IMR-90 (cell line): ENCODE results near the gene TNS2. TPM values are rescaled to one million over a fixed set of nuclear protein-coding genes. Genes with fewer than 3 reads are reported as not detected.

ENCODE experiments used
- ATAC-seq: fragments of 200-7000 bp; cut with Tn5 transposase; 2 replicates; pipeline ENCODE4 v1.9.1; 2020; ENCODE audit warnings: low read depth, mild to moderate bottlenecking, moderate library complexity
- BruUV-seq: library from RNA; stranded (reverse); fragments of 400-500 nt; replicated peaks from 2 replicates; lab custom pipeline; 2021; lab: Mats Ljungman, UMichigan
- CTCF ChIA-PET: fragments of 300-600 bp; formaldehyde crosslinking; extraction: SDS; loops from one replicate; lab custom pipeline; 2021; ENCODE audit warnings: antibody characterized with exemption; lab: Yijun Ruan, JAX
- POLR2A ChIA-PET: fragments of 300-600 bp; sonication (Branson Sonifier 250); formaldehyde crosslinking; loops from one replicate; lab custom pipeline; 2022; ENCODE audit warnings: antibody characterized with exemption; ENCODE audit not compliant: unreplicated experiment; lab: Charles Lee
- DNase-seq: peaks from one replicate; pipeline ENCODE4 v3.0.0; 2013
- H2AFZ ChIP-seq: replicated peaks from 2 replicates; pipeline ENCODE3; 2013; ENCODE audit warnings: low read length, mild to moderate bottlenecking; ENCODE audit not compliant: poor library complexity
- H2AK5ac ChIP-seq: 2 replicates; pipeline ENCODE4 v1.6.1; 2013; ENCODE audit warnings: low read depth, low read length, inconsistent platforms
- H2AK9ac ChIP-seq: replicated peaks from 2 replicates; pipeline ENCODE3; 2013; ENCODE audit warnings: mild to moderate bottlenecking, low read depth, low read length, moderate library complexity; ENCODE audit not compliant: poor library complexity
- H2BK120ac ChIP-seq: 2 replicates; pipeline ENCODE4 v1.6.1; 2013; ENCODE audit warnings: low read depth, low read length, inconsistent platforms
- H2BK15ac ChIP-seq: 3 replicates; pipeline ENCODE4 v1.6.1; 2013; ENCODE audit warnings: low read depth, low read length, inconsistent platforms
- H2BK20ac ChIP-seq: 2 replicates; pipeline ENCODE4 v1.6.1; 2013; ENCODE audit warnings: low read depth, mild to moderate bottlenecking, inconsistent platforms, low read length, moderate library complexity
- H2BK5ac ChIP-seq: 2 replicates; pipeline ENCODE4 v1.6.1; 2013; ENCODE audit warnings: mild to moderate bottlenecking, low read depth, low read length, inconsistent platforms; ENCODE audit not compliant: poor library complexity, severe bottlenecking
- H3K14ac ChIP-seq: replicated peaks from 2 replicates; pipeline ENCODE4 v1.6.1; 2013; ENCODE audit warnings: low read depth, low read length, inconsistent platforms
- H3K18ac ChIP-seq: 2 replicates; pipeline ENCODE4 v1.6.1; 2013; ENCODE audit warnings: low read depth, low read length, control low read depth
- H3K23ac ChIP-seq: 2 replicates; pipeline ENCODE4 v1.6.1; 2013; ENCODE audit warnings: low read depth, low read length, inconsistent platforms
- H3K27ac ChIP-seq: 2 replicates; pipeline ENCODE4 v1.5.1; 2013; ENCODE audit warnings: mild to moderate bottlenecking, control low read depth, low read length; ENCODE audit not compliant: insufficient read depth
- H3K27me3 ChIP-seq: 2 replicates; pipeline ENCODE4 v1.6.1; 2013; ENCODE audit warnings: low read length; ENCODE audit not compliant: control insufficient read depth, insufficient read depth
- H3K36me3 ChIP-seq: 2 replicates; pipeline ENCODE4 v1.6.1; 2013; ENCODE audit warnings: low read length, mixed read lengths; ENCODE audit not compliant: control insufficient read depth, insufficient read depth
- H3K4ac ChIP-seq: 2 replicates; pipeline ENCODE4 v1.6.1; 2013; ENCODE audit warnings: low read depth, low read length, inconsistent platforms
- H3K4me1 ChIP-seq: 2 replicates; pipeline ENCODE4 v1.6.1; 2013; ENCODE audit warnings: low read length, mixed read lengths; ENCODE audit not compliant: control insufficient read depth, insufficient read depth
- H3K4me2 ChIP-seq: 2 replicates; pipeline ENCODE4 v1.6.1; 2013; ENCODE audit warnings: low read depth, mild to moderate bottlenecking, control low read depth, low read length, moderate library complexity
- H3K4me3 ChIP-seq: 2 replicates; pipeline ENCODE4 v1.5.1; 2013; ENCODE audit warnings: low read depth, mild to moderate bottlenecking, control low read depth, low read length, moderate library complexity; ENCODE audit not compliant: insufficient read depth
- H3K56ac ChIP-seq: 2 replicates; pipeline ENCODE4 v1.6.1; 2013; ENCODE audit warnings: low read length, inconsistent platforms; ENCODE audit not compliant: insufficient read depth; ENCODE audit errors: extremely low read depth
- H3K79me1 ChIP-seq, 2 experiments: 2 replicates each; pipeline ENCODE4 v1.6.1; 2013; ENCODE audit warnings: low read length in 2 of 2, inconsistent platforms in 1 of 2, low read depth in 1 of 2
- H3K9ac ChIP-seq: 2 replicates; pipeline ENCODE4 v1.6.1; 2013; ENCODE audit warnings: low read depth, low read length, control low read depth
- H3K9me1 ChIP-seq: 2 replicates; pipeline ENCODE4 v1.6.1; 2013; ENCODE audit warnings: low read length, inconsistent platforms; ENCODE audit not compliant: insufficient read depth
- H3K9me3 ChIP-seq: 2 replicates; pipeline ENCODE4 v1.6.1; 2013; ENCODE audit warnings: low read length; ENCODE audit not compliant: control insufficient read depth, insufficient read depth
- H4K20me1 ChIP-seq: 2 replicates; pipeline ENCODE4 v1.6.1; 2013; ENCODE audit warnings: low read length, inconsistent platforms; ENCODE audit not compliant: insufficient read depth
- H4K5ac ChIP-seq: 2 replicates; pipeline ENCODE4 v1.6.1; 2013; ENCODE audit warnings: mild to moderate bottlenecking, low read depth, low read length, control low read depth
- H4K8ac ChIP-seq, 2 experiments: 2 replicates each; pipeline ENCODE4 v1.6.1; 2013; ENCODE audit warnings: low read depth in 2 of 2, low read length in 2 of 2, control low read depth in 1 of 2, inconsistent platforms in 1 of 2
- H4K91ac ChIP-seq: 2 replicates; pipeline ENCODE4 v1.6.1; 2013; ENCODE audit warnings: low read depth, low read length, inconsistent platforms; ENCODE audit not compliant: insufficient read depth
- FOS ChIP-seq: fragments of 150-350 bp; IDR thresholded peaks from 2 replicates; pipeline ENCODE4 v1.6.1; 2016; ENCODE audit warnings: low read depth, low read length
- NFE2L2 ChIP-seq: fragments of 150-350 bp; IDR thresholded peaks from 2 replicates; pipeline ENCODE4 v1.6.1; 2016; ENCODE audit warnings: low read depth, mild to moderate bottlenecking, low read length
- RFX5 ChIP-seq: IDR thresholded peaks from 2 replicates; pipeline ENCODE4 v1.8.0; 2012; ENCODE audit warnings: low read depth, mild to moderate bottlenecking, low read length, moderate library complexity
- WGBS, 2 experiments: methylation state at CpG; one replicate each; pipeline versions ENCODE4 v1.1.5 to v1.1.7; 2013; ENCODE audit warnings: missing lambda C conversion rate in 2 of 2; ENCODE audit not compliant: insufficient read length in 1 of 2; ENCODE audit errors: extremely low coverage in 2 of 2; 5-methylcytosine and 5-hydroxymethylcytosine counted together
- dilution Hi-C: fragments of 300-500 bp; cut with HindIII; formaldehyde crosslinking; loops from one replicate; pipeline ENCODE4 v1.14.3; 2018; ENCODE audit warnings: low sequenced_read_pairs; ENCODE audit not compliant: unreplicated experiment
- in situ Hi-C: fragments of 300-500 bp; cut with MboI; formaldehyde crosslinking; loops from 3 replicates; pipeline ENCODE4 v1.14.3; 2019; ENCODE audit warnings: low sequenced_read_pairs, inconsistent platforms, mixed read lengths
- intact Hi-C: fragments of 100-400 bp; cut with micrococcal nuclease; formaldehyde crosslinking; loops from 2 replicates; pipeline ENCODE4 v1.10.0; 2022
- polyA plus RNA-seq, 3 experiments: library from polyadenylated mRNA; depleted of rRNA; stranded (reverse); fragments of >200 nt; gene quantifications; 2 replicates each; pipeline ENCODE4 v1.2.3, GENCODE V29; 2012; ENCODE audit warnings: low replicate concordance in 1 of 3
- total RNA-seq: library from RNA; depleted of rRNA; stranded (reverse); fragments of >200 nt; gene quantifications from 2 replicates; pipeline ENCODE4 v1.2.3, GENCODE V29; 2012

TNS2 gene
- total and polyA plus RNA-seq, 2 of the 4 experiments (the other 2 are of a cell fraction) = 10.4 to 67.2 TPM

DNA sequence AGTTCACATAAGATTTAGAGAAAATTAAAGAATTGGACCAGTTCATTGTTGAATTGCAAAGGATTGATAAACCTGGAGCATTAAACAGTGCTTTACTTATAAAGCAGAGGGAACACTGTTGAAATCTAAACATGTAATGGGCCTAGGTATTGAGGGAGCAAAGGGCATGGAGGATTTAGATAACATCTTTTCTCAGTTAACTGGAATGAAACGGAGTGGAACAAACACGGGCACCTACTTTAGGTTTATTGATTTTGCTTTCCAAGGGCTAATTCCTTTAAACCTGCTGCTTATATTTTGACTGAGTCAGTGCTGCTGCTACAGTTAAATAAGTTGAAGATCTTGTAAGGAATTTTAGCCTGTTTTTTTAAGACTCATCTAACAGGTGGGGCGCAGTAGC is 38.0 kb upstream of the TNS2 start:
- H3K4me2 ChIP-seq = no peak overlapping the region
- H3K9ac ChIP-seq = no peak overlapping the region
- WGBS, 2 experiments = 86% methylated on average over 2 of the region's 3 CpGs; no CpG with 5 or more reads in 1 of the 2 experiments
- intact Hi-C loops = no loop called here
- H3K18ac ChIP-seq = no peak overlapping the region
- no peaks in the 10 kb centered on the region for H3K9me3 ChIP-seq
- DNase-seq (no peak), ATAC-seq (no peak)
- H2AK5ac ChIP-seq = no peak overlapping the region
- CTCF ChIA-PET = no interaction called here
- peaks cover 93% of the 10 kb centered on the region for H4K20me1 ChIP-seq
- H3K27ac ChIP-seq = no peak overlapping the region
- H3K36me3 ChIP-seq = peaks cover 15% of the 10 kb centered on the region
- H2AK9ac ChIP-seq = no peak overlapping the region
- no peak overlapping the region for H3K4ac ChIP-seq
- no TSS peak for BruUV-seq
- dilution Hi-C loops = no loop called here
- no peak overlapping the region for H3K56ac ChIP-seq
- H3K9me1 ChIP-seq = peaks cover 7% of the 10 kb centered on the region
- H4K8ac ChIP-seq = no peak overlapping the region
- H3K14ac ChIP-seq = no peak overlapping the region
- no peak overlapping the region for H2BK5ac ChIP-seq
- POLR2A ChIA-PET = interaction anchor here (0.6 kb wide), 1 partner anchor 40 kb away, joined by 3 read pairs; no protein-coding TSS in a partner anchor
- no peaks in the 10 kb centered on the region for H3K27me3 ChIP-seq
- no peak overlapping the region for H3K23ac ChIP-seq
- H2BK20ac ChIP-seq = no peak overlapping the region
- H3K79me1 ChIP-seq = peaks cover 8 to 52% of the 10 kb centered on the region in 2 experiments
- TF ChIP-seq FOS (no peak), NFE2L2 (no peak), RFX5 (no peak)
- no peak overlapping the region for H2BK15ac ChIP-seq
- peaks cover 3% of the 10 kb centered on the region; the same call in 1 of the 2 replicates for H3K4me1 ChIP-seq
- in situ Hi-C loops = no loop called here
- H2AFZ ChIP-seq = no peak overlapping the region
- H2BK120ac ChIP-seq = no peak overlapping the region
- no peak overlapping the region for H3K4me3 ChIP-seq
- no peak overlapping the region for H4K91ac ChIP-seq
- H4K5ac ChIP-seq = no peak overlapping the region
